ENCODE data around the gene PTX3. TPM values are rescaled to one million over a fixed set of nuclear protein-coding genes. Genes with fewer than 3 reads are reported as not detected.

PTX3 gene
- total RNA-seq, 2 experiments from 2014 or later, result not detected

DNA sequence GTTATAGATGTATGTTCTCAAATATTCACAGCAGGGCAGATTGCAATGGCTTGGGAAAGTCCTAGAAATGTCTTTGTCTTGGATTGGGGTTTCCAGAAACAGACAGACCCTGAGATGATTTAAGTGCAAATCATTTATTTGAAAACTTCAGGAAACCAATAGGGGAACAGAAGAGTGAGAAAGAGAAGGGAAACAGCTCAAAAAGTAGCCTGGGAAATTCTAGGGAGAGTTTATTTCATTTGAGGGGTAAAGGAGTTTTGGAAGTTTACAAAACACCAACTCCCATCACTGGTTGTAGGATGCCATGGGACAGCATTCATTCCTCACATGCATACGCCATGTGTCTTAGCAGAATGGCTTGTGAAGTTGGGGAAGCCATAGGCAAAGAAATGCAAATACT is 32.3 kb upstream of the PTX3 start:
- BruUV-seq (replicated peaks), result no TSS peak
- intact Hi-C loops (cut with micrococcal nuclease; ENCODE audit: unreplicated experiment), result no loop called here
- POLR2A ChIA-PET, result no interaction called here
- Histone ChIP-seq H3K9me3 (ENCODE audit: low read length) (no peaks in the 10 kb centered on the region), H3K4me3 (ENCODE audit: low read depth, low read length, poor library complexity, severe bottlenecking) (no peak overlapping the region), H2AFZ (ENCODE audit: low read length) (no peak overlapping the region), H4K20me1 (ENCODE audit: insufficient read depth, low read length) (no peaks in the 10 kb centered on the region), H3K27ac (ENCODE audit: low read depth, low read length, poor library complexity, severe bottlenecking) (no peak overlapping the region), H3K4me2 (ENCODE audit: low read length) (no peak overlapping the region), H3K79me2 (ENCODE audit: insufficient read depth, low read depth, low read length) (no peaks in the 10 kb centered on the region), H3K4me1 (ENCODE audit: insufficient read depth, low read length, poor library complexity, severe bottlenecking) (no peaks in the 10 kb centered on the region), H3K9me2 (ENCODE audit: insufficient read depth, low read length) (no peaks in the 10 kb centered on the region), H3K36me3 (ENCODE audit: insufficient read depth, low read length) (no peaks in the 10 kb centered on the region)
- TF ChIP-seq, protein P1, sequence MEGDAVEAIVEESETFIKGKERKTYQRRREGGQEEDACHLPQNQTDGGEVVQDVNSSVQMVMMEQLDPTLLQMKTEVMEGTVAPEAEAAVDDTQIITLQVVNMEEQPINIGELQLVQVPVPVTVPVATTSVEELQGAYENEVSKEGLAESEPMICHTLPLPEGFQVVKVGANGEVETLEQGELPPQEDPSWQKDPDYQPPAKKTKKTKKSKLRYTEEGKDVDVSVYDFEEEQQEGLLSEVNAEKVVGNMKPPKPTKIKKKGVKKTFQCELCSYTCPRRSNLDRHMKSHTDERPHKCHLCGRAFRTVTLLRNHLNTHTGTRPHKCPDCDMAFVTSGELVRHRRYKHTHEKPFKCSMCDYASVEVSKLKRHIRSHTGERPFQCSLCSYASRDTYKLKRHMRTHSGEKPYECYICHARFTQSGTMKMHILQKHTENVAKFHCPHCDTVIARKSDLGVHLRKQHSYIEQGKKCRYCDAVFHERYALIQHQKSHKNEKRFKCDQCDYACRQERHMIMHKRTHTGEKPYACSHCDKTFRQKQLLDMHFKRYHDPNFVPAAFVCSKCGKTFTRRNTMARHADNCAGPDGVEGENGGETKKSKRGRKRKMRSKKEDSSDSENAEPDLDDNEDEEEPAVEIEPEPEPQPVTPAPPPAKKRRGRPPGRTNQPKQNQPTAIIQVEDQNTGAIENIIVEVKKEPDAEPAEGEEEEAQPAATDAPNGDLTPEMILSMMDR (conservative IDR thresholded peaks at IDR 0.05; ENCODE audit: low read length), result no peak
- no peak for TF ChIP-seq EZH2phosphoT487 (IDR thresholded peaks at IDR 0.05; ENCODE audit: borderline replicate concordance, low read depth, low read length)
- DNase-seq (ENCODE audit: low spot score), result no peak
- CTCF ChIA-PET (ENCODE audit: unreplicated experiment), result no interaction called here

DNA sequence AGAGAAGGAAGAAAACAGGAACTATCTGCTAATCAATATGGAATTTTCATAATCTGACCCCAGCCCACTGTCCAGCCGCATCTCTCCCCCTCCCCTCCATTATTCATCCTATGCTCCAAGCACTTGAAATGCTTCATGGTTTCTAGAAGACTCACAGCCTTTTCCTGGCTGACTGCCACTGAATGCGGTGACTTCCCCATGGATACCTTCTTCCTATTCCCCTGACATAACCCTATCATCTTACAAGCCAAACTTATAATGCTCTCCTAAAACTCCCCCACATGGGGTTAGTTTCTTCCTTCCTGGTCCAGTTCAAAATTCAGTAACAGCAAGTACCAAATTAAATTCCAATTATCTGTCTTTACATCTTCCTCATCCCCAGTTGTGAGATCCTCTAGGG is 31.2 kb upstream of the PTX3 start:
- Histone ChIP-seq H3K4me2 (ENCODE audit: low read length) (no peak overlapping the region), H3K4me1 (ENCODE audit: insufficient read depth, low read length, poor library complexity, severe bottlenecking) (no peaks in the 10 kb centered on the region), H3K27ac (ENCODE audit: low read depth, low read length, poor library complexity, severe bottlenecking) (no peak overlapping the region), H3K4me3 (ENCODE audit: low read depth, low read length, poor library complexity, severe bottlenecking) (no peak overlapping the region), H3K36me3 (ENCODE audit: insufficient read depth, low read length) (no peaks in the 10 kb centered on the region), H4K20me1 (ENCODE audit: insufficient read depth, low read length) (no peaks in the 10 kb centered on the region), H3K9me3 (ENCODE audit: low read length) (no peaks in the 10 kb centered on the region), H3K9me2 (ENCODE audit: insufficient read depth, low read length) (no peaks in the 10 kb centered on the region), H3K79me2 (ENCODE audit: insufficient read depth, low read depth, low read length) (no peaks in the 10 kb centered on the region), H2AFZ (ENCODE audit: low read length) (no peak overlapping the region)
- ChIA-PET POLR2A (no interaction called here), CTCF (ENCODE audit: unreplicated experiment) (no interaction called here)
- TF ChIP-seq, protein P1 (conservative IDR thresholded peaks at IDR 0.05; ENCODE audit: low read length), result no peak
- TF ChIP-seq EZH2phosphoT487 (IDR thresholded peaks at IDR 0.05; ENCODE audit: borderline replicate concordance, low read depth, low read length), result no peak
- intact Hi-C loops (cut with micrococcal nuclease; ENCODE audit: unreplicated experiment), result no loop called here
- DNase-seq (ENCODE audit: low spot score), result no peak
- no TSS peak for BruUV-seq (replicated peaks)

DNA sequence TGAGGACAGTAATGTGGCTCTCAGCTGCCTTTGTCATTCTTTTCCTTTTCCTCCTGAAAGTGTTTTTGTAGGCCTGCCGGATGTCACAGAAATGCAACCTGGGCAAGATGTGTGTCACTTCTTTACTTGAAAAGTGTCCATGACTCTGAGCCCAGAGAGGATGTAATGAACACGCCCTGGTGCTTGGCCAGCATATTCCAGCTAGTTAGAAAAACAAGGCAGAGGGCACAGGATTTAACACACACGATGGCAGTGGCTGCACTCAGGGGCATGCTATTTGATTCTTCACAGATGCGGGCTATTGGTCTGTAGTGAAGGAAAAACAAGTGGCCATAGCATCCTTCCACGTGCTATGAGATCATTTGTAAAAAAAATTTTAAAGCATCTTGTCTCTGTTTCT is 30.3 kb upstream of the PTX3 start:
- Histone ChIP-seq H3K9me2 (ENCODE audit: insufficient read depth, low read length) (no peaks in the 10 kb centered on the region), H4K20me1 (ENCODE audit: insufficient read depth, low read length) (no peaks in the 10 kb centered on the region), H2AFZ (ENCODE audit: low read length) (no peak overlapping the region), H3K4me1 (ENCODE audit: insufficient read depth, low read length, poor library complexity, severe bottlenecking) (no peaks in the 10 kb centered on the region), H3K4me2 (ENCODE audit: low read length) (no peak overlapping the region), H3K4me3 (ENCODE audit: low read depth, low read length, poor library complexity, severe bottlenecking) (no peak overlapping the region), H3K9me3 (ENCODE audit: low read length) (no peaks in the 10 kb centered on the region), H3K79me2 (ENCODE audit: insufficient read depth, low read depth, low read length) (no peaks in the 10 kb centered on the region), H3K27ac (ENCODE audit: low read depth, low read length, poor library complexity, severe bottlenecking) (no peak overlapping the region), H3K36me3 (ENCODE audit: insufficient read depth, low read length) (no peaks in the 10 kb centered on the region)
- no TSS peak for BruUV-seq (replicated peaks)
- TF ChIP-seq, protein P1 (conservative IDR thresholded peaks at IDR 0.05; ENCODE audit: low read length), result no peak
- TF ChIP-seq EZH2phosphoT487 (IDR thresholded peaks at IDR 0.05; ENCODE audit: borderline replicate concordance, low read depth, low read length), result no peak
- ChIA-PET CTCF (ENCODE audit: unreplicated experiment) (no interaction called here), POLR2A (no interaction called here)
- DNase-seq (ENCODE audit: low spot score), result no peak
- intact Hi-C loops (cut with micrococcal nuclease; ENCODE audit: unreplicated experiment), result no loop called here
